HCT116 (cell line): ENCODE results near the gene STK38L. TPM values are rescaled to one million over a fixed set of nuclear protein-coding genes. Genes with fewer than 3 reads are reported as not detected.

Source experiments
- ATAC-seq: fragments of 200-7000 bp; cut with Tn5 transposase; 2 replicates; pipeline ENCODE4 v1.9.1; 2020; ENCODE audit warnings: mild to moderate bottlenecking, moderate library complexity
- BruUV-seq: library from RNA; stranded (reverse); fragments of 400-500 nt; replicated peaks from 2 replicates; lab custom pipeline; 2021; lab: Mats Ljungman, UMichigan
- CTCF ChIA-PET: fragments of 300-600 bp; sonication (Branson Sonifier 250); formaldehyde crosslinking; loops from one replicate; lab custom pipeline; 2021; ENCODE audit warnings: antibody characterized with exemption; lab: Charles Lee
- POLR2A ChIA-PET: fragments of 300-600, 350-600 bp; sonication (Branson Sonifier 250); formaldehyde crosslinking; loops from one replicate; lab custom pipeline; 2021; ENCODE audit warnings: antibody characterized with exemption; lab: Charles Lee
- RAD21 ChIA-PET, 2 experiments: fragments of 300-600 bp; sonication (Branson Sonifier 250); formaldehyde crosslinking; loops; one replicate each; lab custom pipeline; 2023; ENCODE audit warnings: low total read pairs in 2 of 2; ENCODE audit not compliant: uncharacterized antibody in 2 of 2, unreplicated experiment in 2 of 2, low non-redundant PET in 1 of 2; lab: Charles Lee
- DNase-seq: peaks from one replicate; pipeline ENCODE4 v3.0.0-alpha.2; 2010; ENCODE audit warnings: low read depth, low spot score
- H2AFZ ChIP-seq: fragments of 200-600 bp; shearing (Covaris generic), sonication (generic); 2 replicates; pipeline ENCODE4 v1.6.1; 2017; ENCODE audit warnings: low read depth, mixed run types, mixed read lengths, antibody characterized with exemption, low read length; ENCODE audit not compliant: poor library complexity, severe bottlenecking
- H3K27ac ChIP-seq: 2 replicates; pipeline ENCODE4 v1.5.1; 2012; ENCODE audit warnings: low read depth, low read length
- H3K27me3 ChIP-seq: fragments of 200-600 bp; sonication (generic); 2 replicates; pipeline ENCODE4 v1.6.1; 2016; ENCODE audit warnings: mixed run types, low read length, mixed read lengths; ENCODE audit not compliant: insufficient read depth
- H3K36me3 ChIP-seq, 2 experiments: fragments of 200-500 bp in 1 of 2; fragments of 200-600 bp in 1 of 2; sonication (Bioruptor generic) in 1 of 2; sonication (generic) in 1 of 2; 2 replicates each; pipeline versions ENCODE4 v1.5.1 to v1.6.1; 2014 to 2016; ENCODE audit warnings: low read length in 2 of 2, inconsistent platforms in 1 of 2, mixed read lengths in 1 of 2, mixed run types in 1 of 2; ENCODE audit not compliant: insufficient read depth in 2 of 2, control insufficient read depth in 1 of 2
- H3K4me1 ChIP-seq, 2 experiments: fragments of 200-600 bp in 1 of 2; sonication (generic) in 1 of 2; 2 replicates each; pipeline versions ENCODE4 v1.5.1 to v1.6.1; 2012 to 2017; ENCODE audit warnings: low read length in 2 of 2, inconsistent platforms in 1 of 2, mild to moderate bottlenecking in 1 of 2, mixed read lengths in 1 of 2, mixed run types in 1 of 2, moderate library complexity in 1 of 2; ENCODE audit not compliant: insufficient read depth in 2 of 2, control insufficient read depth in 1 of 2
- H3K4me2 ChIP-seq: fragments of 200-600 bp; sonication (generic); 2 replicates; pipeline ENCODE4 v1.6.1; 2017; ENCODE audit warnings: mixed run types, low read length, mixed read lengths
- H3K4me3 ChIP-seq, 2 experiments: fragments of 200-600 bp in 1 of 2; sonication (generic) in 1 of 2; replicated peaks in 1 of 2; 2 replicates each; pipeline ENCODE4 v1.5.1; 2011 to 2016; ENCODE audit warnings: low read length in 2 of 2, control low read depth in 1 of 2, low read depth in 1 of 2, mild to moderate bottlenecking in 1 of 2, mixed read lengths in 1 of 2, mixed run types in 1 of 2
- H3K79me2 ChIP-seq: fragments of 200-600 bp; sonication (generic); 2 replicates; pipeline ENCODE4 v1.6.1; 2017; ENCODE audit warnings: mild to moderate bottlenecking, mixed run types, low read length, moderate library complexity, mixed read lengths; ENCODE audit not compliant: insufficient read depth
- H3K9ac ChIP-seq: fragments of 200-600 bp; sonication (generic); 2 replicates; pipeline ENCODE4 v1.6.1; 2016; ENCODE audit warnings: low read length, mixed read lengths
- H3K9me2 ChIP-seq: fragments of 200-600 bp; sonication (generic), shearing (Covaris generic); 2 replicates; pipeline ENCODE4 v1.6.1; 2017; ENCODE audit warnings: mixed run types, mild to moderate bottlenecking, moderate library complexity; ENCODE audit not compliant: insufficient read depth
- H3K9me3 ChIP-seq, 2 experiments: fragments of 200-500 bp in 1 of 2; fragments of 200-600 bp in 1 of 2; sonication (Bioruptor generic) in 1 of 2; sonication (generic) in 1 of 2; 2 replicates each; pipeline ENCODE4 v1.6.1; 2014 to 2017; ENCODE audit warnings: low read length in 2 of 2, mixed read lengths in 2 of 2, inconsistent platforms in 1 of 2, low read depth in 1 of 2, mild to moderate bottlenecking in 1 of 2, mixed run types in 1 of 2, moderate library complexity in 1 of 2; ENCODE audit not compliant: control insufficient read depth in 1 of 2, insufficient read depth in 1 of 2
- H4K20me1 ChIP-seq: fragments of 200-600 bp; sonication (generic), shearing (Covaris generic); 2 replicates; pipeline ENCODE4 v1.6.1; 2017; ENCODE audit warnings: mixed run types, mild to moderate bottlenecking, moderate library complexity; ENCODE audit not compliant: insufficient read depth
- ATF3 ChIP-seq: IDR thresholded peaks from 2 replicates; pipeline ENCODE4 v1.6.1; 2012
- CBX3 ChIP-seq: IDR thresholded peaks from 2 replicates; pipeline ENCODE4 v1.6.1; 2012; ENCODE audit warnings: low read depth
- CEBPB ChIP-seq: IDR thresholded peaks from 2 replicates; pipeline ENCODE4 v1.6.1; 2012; ENCODE audit warnings: low read depth
- EGR1 ChIP-seq: IDR thresholded peaks from 2 replicates; pipeline ENCODE4 v1.6.1; 2012; ENCODE audit warnings: low read depth
- EZH2 ChIP-seq: fragments of 200-600 bp; sonication (generic); IDR thresholded peaks from 2 replicates; pipeline ENCODE4 v1.6.1; 2017; ENCODE audit warnings: antibody characterized with exemption, mixed run types
- EZH2phosphoT487 ChIP-seq: fragments of 200-600 bp; IDR thresholded peaks from 2 replicates; pipeline ENCODE4 v1.6.1; 2018; ENCODE audit warnings: antibody characterized with exemption, borderline replicate concordance
- FOSL1 ChIP-seq: IDR thresholded peaks from 2 replicates; pipeline ENCODE4 v1.6.1; 2012; ENCODE audit warnings: low read depth
- POLR2A ChIP-seq: IDR thresholded peaks from 2 replicates; pipeline ENCODE4 v1.7.0; 2011; ENCODE audit warnings: borderline replicate concordance; ENCODE audit not compliant: insufficient read depth, insufficient read length; ENCODE audit errors: extremely low read depth
- POLR2AphosphoS5 ChIP-seq: IDR thresholded peaks from 2 replicates; pipeline ENCODE4 v1.6.1; 2011; ENCODE audit warnings: mild to moderate bottlenecking, low read depth, low read length, moderate library complexity
- SIN3A ChIP-seq: IDR thresholded peaks from 2 replicates; pipeline ENCODE4 v1.6.1; 2012; ENCODE audit warnings: low read depth
- SRF ChIP-seq: IDR thresholded peaks from 2 replicates; pipeline ENCODE4 v1.6.1; 2012; ENCODE audit warnings: low read depth
- YY1 ChIP-seq: IDR thresholded peaks from 2 replicates; pipeline ENCODE4 v1.6.1; 2011; ENCODE audit warnings: low read length, low read depth, moderate library complexity, mild to moderate bottlenecking; ENCODE audit not compliant: insufficient replicate concordance; ENCODE audit errors: extremely low read depth
- ZFX ChIP-seq: fragments of 450-650 bp; IDR thresholded peaks from 2 replicates; pipeline ENCODE4 v1.6.1; 2017
- ZNF274 ChIP-seq: fragments of 200-500 bp; sonication (Bioruptor generic); IDR thresholded peaks from 2 replicates; pipeline ENCODE4 v1.6.1; 2014; ENCODE audit warnings: mild to moderate bottlenecking, low read depth, low read length, inconsistent platforms
- intact Hi-C: fragments of 100-400 bp; cut with micrococcal nuclease; formaldehyde crosslinking; loops from 2 replicates; pipeline ENCODE4 v1.10.0; 2022
- total RNA-seq: library from RNA; stranded (reverse); gene quantifications from one replicate; pipeline ENCODE4 v1.2.1, GENCODE V29; 2021; ENCODE audit not compliant: unreplicated experiment
- TF ChIP-seq, protein P1 (sequence below), 3 experiments: fragments of 200-600 bp in 1 of 3; sonication (generic) in 1 of 3; IDR thresholded peaks in 2 of 3; conservative IDR thresholded peaks in 1 of 3; 2 replicates each; pipeline ENCODE4 v1.5.1; 2012 to 2017; ENCODE audit warnings: low read depth in 2 of 3, low read length in 2 of 3, antibody characterized with exemption in 1 of 3, borderline replicate concordance in 1 of 3, control low read depth in 1 of 3, mild to moderate bottlenecking in 1 of 3, mixed read lengths in 1 of 3, mixed run types in 1 of 3, moderate library complexity in 1 of 3; ENCODE audit not compliant: insufficient read depth in 1 of 3

Gene STK38L
- total RNA-seq, 1 experiment from 2014 or later = 23.9 TPM

GRCh38 chr12:27340971-27341370 is 96.9 kb downstream of the STK38L start:
- no peaks in the 10 kb centered on the region for H4K20me1 ChIP-seq
- no peaks in the 10 kb centered on the region for H3K9me3 ChIP-seq
- H3K4me3 ChIP-seq = no peak overlapping the region
- BruUV-seq = no TSS peak
- H3K79me2 ChIP-seq = peaks cover 38% of the 10 kb centered on the region
- no peak overlapping the region for H3K27ac ChIP-seq
- intact Hi-C loops = no loop called here
- DNase-seq = no peak
- no peak overlapping the region for H3K4me2 ChIP-seq
- ChIA-PET POLR2A (no interaction called here), RAD21 (no interaction called here), CTCF (no interaction called here)
- no peaks in the 10 kb centered on the region for H3K9me2 ChIP-seq
- H3K9ac ChIP-seq = no peak overlapping the region
- peaks cover 5 to 20% of the 10 kb centered on the region in 2 experiments; a peak in 1 of 4 replicates for H3K4me1 ChIP-seq
- no peak for ATAC-seq
- H3K27me3 ChIP-seq = no peaks in the 10 kb centered on the region
- TF ChIP-seq POLR2A (no peak), ZFX (no peak), EZH2phosphoT487 (no peak), EGR1 (no peak), CBX3 (no peak), ATF3 (no peak)
- H2AFZ ChIP-seq = no peak overlapping the region
- H3K36me3 ChIP-seq = no peaks in the 10 kb centered on the region

DNA sequence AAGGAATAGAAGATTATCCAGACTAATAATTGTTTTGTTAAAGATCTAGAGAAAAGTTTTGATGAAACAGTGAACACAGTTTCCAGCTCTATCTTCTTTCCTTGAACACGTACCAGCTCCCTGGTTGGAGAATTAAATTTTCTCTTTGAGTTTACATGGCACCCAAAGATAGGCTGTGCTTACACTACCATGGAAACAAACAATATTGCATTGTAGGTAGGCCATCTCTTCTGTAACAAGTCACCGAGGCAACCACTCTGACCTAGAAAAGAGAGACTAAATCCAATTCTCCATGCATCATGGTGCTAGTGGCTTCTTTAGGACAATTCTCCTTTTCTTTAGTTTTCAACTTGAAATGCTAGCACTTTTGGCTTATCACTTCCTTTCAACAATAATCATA is 98.5 kb downstream of the STK38L start:
- TF ChIP-seq POLR2AphosphoS5 (no peak), EZH2phosphoT487 (no peak), SRF (no peak), YY1 (no peak), FOSL1 (no peak), SIN3A (no peak), CBX3 (no peak), CEBPB (no peak), EGR1 (no peak), ZNF274 (no peak), EZH2 (no peak)
- TF ChIP-seq, protein P1, sequence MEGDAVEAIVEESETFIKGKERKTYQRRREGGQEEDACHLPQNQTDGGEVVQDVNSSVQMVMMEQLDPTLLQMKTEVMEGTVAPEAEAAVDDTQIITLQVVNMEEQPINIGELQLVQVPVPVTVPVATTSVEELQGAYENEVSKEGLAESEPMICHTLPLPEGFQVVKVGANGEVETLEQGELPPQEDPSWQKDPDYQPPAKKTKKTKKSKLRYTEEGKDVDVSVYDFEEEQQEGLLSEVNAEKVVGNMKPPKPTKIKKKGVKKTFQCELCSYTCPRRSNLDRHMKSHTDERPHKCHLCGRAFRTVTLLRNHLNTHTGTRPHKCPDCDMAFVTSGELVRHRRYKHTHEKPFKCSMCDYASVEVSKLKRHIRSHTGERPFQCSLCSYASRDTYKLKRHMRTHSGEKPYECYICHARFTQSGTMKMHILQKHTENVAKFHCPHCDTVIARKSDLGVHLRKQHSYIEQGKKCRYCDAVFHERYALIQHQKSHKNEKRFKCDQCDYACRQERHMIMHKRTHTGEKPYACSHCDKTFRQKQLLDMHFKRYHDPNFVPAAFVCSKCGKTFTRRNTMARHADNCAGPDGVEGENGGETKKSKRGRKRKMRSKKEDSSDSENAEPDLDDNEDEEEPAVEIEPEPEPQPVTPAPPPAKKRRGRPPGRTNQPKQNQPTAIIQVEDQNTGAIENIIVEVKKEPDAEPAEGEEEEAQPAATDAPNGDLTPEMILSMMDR (IDR thresholded peaks at IDR 0.05 in 2 of 3, conservative IDR thresholded peaks at IDR 0.05 in 1 of 3; ENCODE audit: borderline replicate concordance in 1 of 3, insufficient read depth in 1 of 3, low read depth in 2 of 3, low read length in 2 of 3) = no peak
- BruUV-seq = no TSS peak
- Histone ChIP-seq H3K9ac (no peak overlapping the region), H4K20me1 (no peaks in the 10 kb centered on the region), H3K36me3 (no peaks in the 10 kb centered on the region), H3K9me2 (no peaks in the 10 kb centered on the region), H2AFZ (no peak overlapping the region), H3K9me3 (no peaks in the 10 kb centered on the region), H3K27ac (no peak overlapping the region), H3K79me2 (peaks cover 38% of the 10 kb centered on the region), H3K4me2 (no peak overlapping the region), H3K4me1 (peaks cover 5 to 20% of the 10 kb centered on the region in 2 experiments; a peak in 1 of 4 replicates), H3K27me3 (no peaks in the 10 kb centered on the region), H3K4me3 (no peak overlapping the region)
- ATAC-seq (no peak), DNase-seq (no peak)
- intact Hi-C loops = no loop called here
- ChIA-PET CTCF (no interaction called here), RAD21 (no interaction called here), POLR2A (no interaction called here)
